ENCODE data around the gene UBE2D2. TPM values are rescaled to one million over a fixed set of nuclear protein-coding genes. Genes with fewer than 3 reads are reported as not detected.
A peak's percentile ranks its signal among the peaks of the same experiment; 100 is the strongest.

The UBE2D2 gene
- polyA plus RNA-seq, 4 donors = 74.3 to 118 (median 95.3) TPM

- DNase-seq = peak in 1 of 2 donors; percentile 49
These were observed 98.0 kb downstream of the UBE2D2 start for GRCh38 chr5:139658928-139659667.

GRCh38 chr5:139659695-139660101 lies 98.6 kb downstream of the UBE2D2 start:
- FAIRE-seq = no peak
- H3K4me1 ChIP-seq (ENCODE audit: control insufficient read depth in 3 of 3, insufficient read depth in 2 of 3, low read depth in 1 of 3, low read length in 2 of 3) = peaks cover 0 to 79% (median 13%) of the 10 kb centered on the region in 3 donors
- H3K4me3 ChIP-seq (ENCODE audit: low read depth in 1 of 3, low read length in 3 of 3) = no peak overlapping the region
- no peak for DNase-seq
- H3K36me3 ChIP-seq (ENCODE audit: control insufficient read depth in 3 of 3, insufficient read depth in 2 of 3, low read depth in 1 of 3, low read length in 3 of 3) = peaks cover 0 to 80% (median 0%) of the 10 kb centered on the region in 3 donors
- no peaks in the 10 kb centered on the region for H3K27me3 ChIP-seq (ENCODE audit: control insufficient read depth in 3 of 3, insufficient read depth in 3 of 3, low read length in 3 of 3)
- WGBS, 3 donors = 35 to 59% (median 49%) methylated on average over 11 to 13 of the region's 13 CpGs
- H3K27ac ChIP-seq (ENCODE audit: low read depth in 1 of 3, low read length in 2 of 3) = peak overlapping the region in 2 of 3 donors; percentile 48 to 85
- no peaks in the 10 kb centered on the region for H3K9me3 ChIP-seq (ENCODE audit: control insufficient read depth in 2 of 2, insufficient read depth in 1 of 2, low read depth in 1 of 2, low read length in 1 of 2)

More at GRCh38 chr5:139658928-139659667, 98.0 kb downstream of the UBE2D2 start:
- Histone ChIP-seq H3K27me3 (ENCODE audit: control insufficient read depth in 3 of 3, insufficient read depth in 3 of 3, low read length in 3 of 3) (no peaks in the 10 kb centered on the region), H3K4me3 (ENCODE audit: low read depth in 1 of 3, low read length in 3 of 3) (no peak overlapping the region), H3K27ac (ENCODE audit: low read depth in 1 of 3, low read length in 2 of 3) (peak overlapping the region in 2 of 3 donors; percentile 48 to 85), H3K4me1 (ENCODE audit: control insufficient read depth in 3 of 3, insufficient read depth in 2 of 3, low read depth in 1 of 3, low read length in 2 of 3) (peaks cover 0 to 82% (median 13%) of the 10 kb centered on the region in 3 donors), H3K36me3 (ENCODE audit: control insufficient read depth in 3 of 3, insufficient read depth in 2 of 3, low read depth in 1 of 3, low read length in 3 of 3) (peaks cover 0 to 78% (median 0%) of the 10 kb centered on the region in 3 donors), H3K9me3 (ENCODE audit: control insufficient read depth in 2 of 2, insufficient read depth in 1 of 2, low read depth in 1 of 2, low read length in 1 of 2) (no peaks in the 10 kb centered on the region)
- no peak for FAIRE-seq
- WGBS, 3 donors = 43 to 64% (median 53%) methylated on average over 15 of the region's 15 CpGs

DNA sequence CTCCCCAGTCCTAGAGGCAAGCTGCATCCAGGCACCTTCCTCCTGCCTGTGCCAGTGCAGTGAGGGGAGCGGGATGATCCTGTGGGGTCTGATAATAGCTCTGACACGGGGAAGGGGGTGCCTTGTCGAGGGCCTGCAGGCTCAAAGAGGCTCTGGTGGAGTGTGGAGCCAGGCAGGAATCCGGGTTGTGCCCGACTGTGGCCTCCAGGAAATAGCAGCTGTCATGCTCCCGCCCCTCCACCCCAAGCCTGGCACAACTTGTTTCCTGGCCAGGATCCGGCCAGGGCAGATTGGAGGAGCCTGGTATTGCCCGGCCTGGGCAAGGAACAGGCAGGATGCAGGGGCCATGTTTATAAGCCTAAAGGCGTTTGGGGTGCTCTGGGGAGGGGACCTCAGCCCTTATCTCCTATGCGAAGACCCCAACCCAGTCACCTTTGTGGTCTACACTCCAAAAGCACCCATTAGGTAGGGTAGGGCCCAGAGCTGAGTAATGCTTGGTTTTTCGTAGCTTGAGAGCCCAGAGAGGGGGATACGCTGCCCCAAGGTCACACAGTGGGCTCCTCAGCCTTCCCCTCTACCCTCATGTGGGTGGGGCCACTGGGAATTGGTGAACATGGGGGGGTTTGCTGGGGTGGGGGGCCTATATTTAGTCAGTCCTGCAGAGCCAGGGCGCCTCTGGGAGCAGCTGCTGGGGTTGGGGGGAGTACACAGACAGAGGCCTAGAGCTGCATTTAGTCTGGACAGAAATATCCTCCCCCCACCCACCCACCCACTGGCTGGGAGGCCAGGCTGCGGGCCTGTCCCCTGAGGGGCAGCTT lies 99.2 kb downstream of the UBE2D2 start:
- DNase-seq (peak; percentile 55 to 79), FAIRE-seq (no peak)
- Histone ChIP-seq H3K4me1 (ENCODE audit: control insufficient read depth in 3 of 3, insufficient read depth in 2 of 3, low read depth in 1 of 3, low read length in 2 of 3) (peaks cover 0 to 77% (median 13%) of the 10 kb centered on the region in 3 donors), H3K36me3 (ENCODE audit: control insufficient read depth in 3 of 3, insufficient read depth in 2 of 3, low read depth in 1 of 3, low read length in 3 of 3) (peaks cover 0 to 80% (median 0%) of the 10 kb centered on the region in 3 donors), H3K27ac (ENCODE audit: low read depth in 1 of 3, low read length in 2 of 3) (peak overlapping the region; percentile 27 to 85 (median 65)), H3K4me3 (ENCODE audit: low read depth in 1 of 3, low read length in 3 of 3) (no peak overlapping the region), H3K9me3 (ENCODE audit: control insufficient read depth in 2 of 2, insufficient read depth in 1 of 2, low read depth in 1 of 2, low read length in 1 of 2) (no peaks in the 10 kb centered on the region), H3K27me3 (ENCODE audit: control insufficient read depth in 3 of 3, insufficient read depth in 3 of 3, low read length in 3 of 3) (no peaks in the 10 kb centered on the region)
- WGBS, 3 donors = 30 to 43% (median 33%) methylated on average over 11 to 14 of the region's 14 CpGs

DNA sequence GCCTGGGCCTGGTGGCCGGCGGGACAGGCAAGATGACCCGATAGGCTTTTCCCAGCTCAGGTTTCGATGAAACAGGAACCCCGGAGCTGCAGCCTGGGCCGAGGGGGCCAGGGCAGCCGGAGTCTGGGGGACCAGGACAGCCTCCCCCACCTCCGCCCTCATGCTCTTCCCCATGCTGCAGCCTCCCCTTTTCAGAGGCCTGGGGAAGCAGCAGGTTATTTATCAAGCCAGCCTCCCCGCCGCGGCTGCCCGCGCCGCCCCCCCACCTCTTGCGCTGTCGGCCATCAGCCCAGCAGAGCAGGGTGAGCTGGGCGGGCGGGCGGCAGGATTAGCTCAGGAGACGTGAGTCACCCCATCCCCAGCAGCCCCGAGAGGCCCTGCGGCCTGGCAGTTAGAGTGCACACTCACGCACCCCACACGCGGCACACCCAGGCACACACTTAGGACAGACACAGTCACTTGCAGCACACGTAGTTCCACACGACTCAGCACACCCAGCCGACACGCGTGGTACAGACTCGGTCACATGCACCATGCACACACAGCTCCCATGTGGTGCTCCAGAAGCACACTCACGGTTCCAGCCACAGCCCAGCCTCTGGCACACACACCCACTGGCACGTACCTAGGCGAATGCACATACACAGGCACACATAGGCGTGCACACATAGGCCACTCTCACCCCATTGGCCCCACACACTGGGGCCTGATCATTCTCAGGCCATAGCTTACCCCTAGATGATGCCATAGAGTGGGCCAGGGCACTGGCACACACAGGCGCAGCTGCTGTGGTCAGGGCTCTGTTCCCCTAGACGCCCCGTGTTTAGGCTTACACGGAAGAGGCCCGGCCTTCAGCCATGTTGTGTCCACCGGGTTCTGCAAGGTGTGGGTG lies 100.0 kb downstream of the UBE2D2 start:
- Histone ChIP-seq H3K36me3 (ENCODE audit: control insufficient read depth in 3 of 3, insufficient read depth in 2 of 3, low read depth in 1 of 3, low read length in 3 of 3) (peaks cover 0 to 81% (median 0%) of the 10 kb centered on the region in 3 donors), H3K4me1 (ENCODE audit: control insufficient read depth in 3 of 3, insufficient read depth in 2 of 3, low read depth in 1 of 3, low read length in 2 of 3) (peaks cover 0 to 68% (median 8%) of the 10 kb centered on the region in 3 donors), H3K27ac (ENCODE audit: low read depth in 1 of 3, low read length in 2 of 3) (peak overlapping the region; percentile 27 to 65 (median 38)), H3K27me3 (ENCODE audit: control insufficient read depth in 3 of 3, insufficient read depth in 3 of 3, low read length in 3 of 3) (no peaks in the 10 kb centered on the region), H3K9me3 (ENCODE audit: control insufficient read depth in 2 of 2, insufficient read depth in 1 of 2, low read depth in 1 of 2, low read length in 1 of 2) (no peaks in the 10 kb centered on the region), H3K4me3 (ENCODE audit: low read depth in 1 of 3, low read length in 3 of 3) (no peak overlapping the region)
- FAIRE-seq (no peak), DNase-seq (peak in 1 of 2 donors; percentile 88)
- 41 to 56% (median 51%) methylated on average over 39 to 41 of the region's 41 CpGs for WGBS, 3 donors

GRCh38 chr5:139662617-139663016 lies 101.5 kb downstream of the UBE2D2 start:
- peaks cover 0 to 62% (median 8%) of the 10 kb centered on the region in 3 donors for H3K4me1 ChIP-seq (ENCODE audit: control insufficient read depth in 3 of 3, insufficient read depth in 2 of 3, low read depth in 1 of 3, low read length in 2 of 3)
- FAIRE-seq = no peak

GRCh38 chr5:139663207-139664085 lies 102.3 kb downstream of the UBE2D2 start:
- H3K4me1 ChIP-seq (ENCODE audit: control insufficient read depth in 3 of 3, insufficient read depth in 2 of 3, low read depth in 1 of 3, low read length in 2 of 3) = peaks cover 0 to 60% (median 10%) of the 10 kb centered on the region in 3 donors
- 86% methylated on average over 14 of the region's 14 CpGs for WGBS, 3 donors

More at GRCh38 chr5:139662617-139663016, 101.5 kb downstream of the UBE2D2 start:
- Histone ChIP-seq H3K9me3 (ENCODE audit: control insufficient read depth in 2 of 2, insufficient read depth in 1 of 2, low read depth in 1 of 2, low read length in 1 of 2) (no peaks in the 10 kb centered on the region), H3K36me3 (ENCODE audit: control insufficient read depth in 3 of 3, insufficient read depth in 2 of 3, low read depth in 1 of 3, low read length in 3 of 3) (peaks cover 0 to 84% (median 0%) of the 10 kb centered on the region in 3 donors), H3K4me3 (ENCODE audit: low read depth in 1 of 3, low read length in 3 of 3) (no peak overlapping the region), H3K27ac (ENCODE audit: low read depth in 1 of 3, low read length in 2 of 3) (peak overlapping the region in 1 of 3 donors; percentile 9), H3K27me3 (ENCODE audit: control insufficient read depth in 3 of 3, insufficient read depth in 3 of 3, low read length in 3 of 3) (no peaks in the 10 kb centered on the region)
- no peak for DNase-seq
- WGBS, 3 donors = 77 to 81% (median 77%) methylated on average over 9 of the region's 9 CpGs

DNA sequence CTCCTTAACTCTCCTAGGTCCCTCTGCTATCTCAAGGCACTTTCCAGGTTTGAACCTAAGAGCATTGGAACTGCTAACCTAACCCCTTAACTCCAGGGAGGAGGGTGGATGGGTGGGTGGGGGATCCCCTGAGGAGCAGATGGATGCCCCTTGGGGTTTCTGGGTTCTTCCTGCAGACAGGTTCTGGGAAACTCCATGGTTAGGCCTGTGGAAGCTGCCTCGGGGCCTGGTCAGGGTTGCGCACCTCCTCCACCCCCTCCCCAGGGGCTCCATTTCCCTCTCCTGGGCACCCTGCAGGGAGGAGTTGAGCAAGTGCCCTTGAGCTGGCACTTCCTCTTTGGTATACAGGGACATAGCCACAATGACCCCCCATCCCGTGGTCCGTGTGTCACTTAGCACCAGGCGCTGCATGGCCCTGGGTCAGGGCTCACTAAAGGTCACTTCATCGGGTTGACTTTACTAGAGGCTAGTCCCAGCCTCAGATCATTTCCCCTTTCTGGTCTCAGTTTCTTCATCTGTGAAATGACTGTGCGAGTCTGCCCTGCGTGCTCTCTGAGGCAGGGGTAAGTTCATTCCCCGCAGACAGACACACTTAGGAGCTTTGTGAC lies 103.1 kb downstream of the UBE2D2 start:
- H3K9me3 ChIP-seq (ENCODE audit: control insufficient read depth in 2 of 2, insufficient read depth in 1 of 2, low read depth in 1 of 2, low read length in 1 of 2) = no peaks in the 10 kb centered on the region
- H3K4me3 ChIP-seq (ENCODE audit: low read depth in 1 of 3, low read length in 3 of 3) = no peak overlapping the region
- WGBS, 3 donors = 62 to 84% (median 69%) methylated on average over 8 to 9 of the region's 9 CpGs
- no peak overlapping the region for H3K27ac ChIP-seq (ENCODE audit: low read depth in 1 of 3, low read length in 2 of 3)
- no peak for DNase-seq
- FAIRE-seq = no peak
- no peaks in the 10 kb centered on the region for H3K27me3 ChIP-seq (ENCODE audit: control insufficient read depth in 3 of 3, insufficient read depth in 3 of 3, low read length in 3 of 3)
- peaks cover 0 to 85% (median 0%) of the 10 kb centered on the region in 3 donors for H3K36me3 ChIP-seq (ENCODE audit: control insufficient read depth in 3 of 3, insufficient read depth in 2 of 3, low read depth in 1 of 3, low read length in 3 of 3)
- H3K4me1 ChIP-seq (ENCODE audit: control insufficient read depth in 3 of 3, insufficient read depth in 2 of 3, low read depth in 1 of 3, low read length in 2 of 3) = peaks cover 0 to 60% (median 10%) of the 10 kb centered on the region in 3 donors

More at GRCh38 chr5:139663207-139664085, 102.3 kb downstream of the UBE2D2 start:
- Histone ChIP-seq H3K27ac (ENCODE audit: low read depth in 1 of 3, low read length in 2 of 3) (no peak overlapping the region), H3K27me3 (ENCODE audit: control insufficient read depth in 3 of 3, insufficient read depth in 3 of 3, low read length in 3 of 3) (no peaks in the 10 kb centered on the region), H3K9me3 (ENCODE audit: control insufficient read depth in 2 of 2, insufficient read depth in 1 of 2, low read depth in 1 of 2, low read length in 1 of 2) (no peaks in the 10 kb centered on the region), H3K4me3 (ENCODE audit: low read depth in 1 of 3, low read length in 3 of 3) (no peak overlapping the region), H3K36me3 (ENCODE audit: control insufficient read depth in 3 of 3, insufficient read depth in 2 of 3, low read depth in 1 of 3, low read length in 3 of 3) (peaks cover 0 to 82% (median 0%) of the 10 kb centered on the region in 3 donors)
- FAIRE-seq (no peak), DNase-seq (no peak)
